H1 (cell line): ENCODE results near the gene AKAP4. TPM values are rescaled to one million over a fixed set of nuclear protein-coding genes. Genes with fewer than 3 reads are reported as not detected.

Experiments
- CTCF ChIA-PET: fragments of 300-600 bp; sonication (Branson Sonifier 250); formaldehyde crosslinking; loops from one replicate; lab custom pipeline; 2021; ENCODE audit not compliant: partially characterized antibody; lab: Charles Lee
- POLR2A ChIA-PET: fragments of 300-600 bp; sonication (Branson Sonifier 250); formaldehyde crosslinking; loops from one replicate; lab custom pipeline; 2021; ENCODE audit warnings: inconsistent platforms; ENCODE audit not compliant: partially characterized antibody; lab: Charles Lee
- DNase-seq, 2 experiments: peaks; one replicate each; pipeline versions ENCODE4 v3.0.0 to v3.0.0-alpha.2; 2010 to 2022; ENCODE audit warnings: low spot score in 2 of 2, low read depth in 1 of 2, mixed read lengths in 1 of 2
- FAIRE-seq: peaks from 2 replicates; lab custom pipeline; 2011; peaks lifted over from hg19 to GRCh38; lab: Jason Lieb, UNC
- H2AFZ ChIP-seq: 2 replicates; pipeline ENCODE4 v1.8.1; 2012; ENCODE audit warnings: low read length, inconsistent platforms
- H2AK5ac ChIP-seq: 2 replicates; pipeline ENCODE4 v1.6.1; 2013; ENCODE audit warnings: low read depth, low read length
- H2BK120ac ChIP-seq: replicated peaks from 2 replicates; pipeline ENCODE3; 2013; ENCODE audit warnings: low read depth, low read length, inconsistent platforms
- H2BK12ac ChIP-seq: 2 replicates; pipeline ENCODE4 v1.6.1; 2013; ENCODE audit warnings: low read depth, low read length
- H2BK15ac ChIP-seq: 2 replicates; pipeline ENCODE4 v1.6.1; 2013; ENCODE audit warnings: low read length
- H2BK20ac ChIP-seq: 2 replicates; pipeline ENCODE4 v1.6.1; 2013; ENCODE audit warnings: low read length
- H2BK5ac ChIP-seq: 2 replicates; pipeline ENCODE4 v1.6.1; 2013; ENCODE audit warnings: low read depth, low read length
- H3K14ac ChIP-seq: 2 replicates; pipeline ENCODE4 v1.6.1; 2013; ENCODE audit warnings: inconsistent platforms; ENCODE audit not compliant: insufficient read length
- H3K18ac ChIP-seq: 2 replicates; pipeline ENCODE4 v1.6.1; 2013; ENCODE audit warnings: low read length; ENCODE audit errors: extremely low read depth
- H3K23ac ChIP-seq: 2 replicates; pipeline ENCODE4 v1.6.1; 2013; ENCODE audit warnings: inconsistent platforms; ENCODE audit not compliant: insufficient read length
- H3K23me2 ChIP-seq: 2 replicates; pipeline ENCODE4 v1.6.1; 2013; ENCODE audit warnings: low read depth, low read length
- H3K27ac ChIP-seq: 2 replicates; pipeline ENCODE4 v1.6.1; 2011; ENCODE audit warnings: low read depth, low read length, inconsistent platforms
- H3K27me3 ChIP-seq, 4 experiments: replicated peaks in 1 of 4; 1 replicate in 1 of 4; 2 replicates in 3 of 4; pipeline versions ENCODE4 v1.6.1 to v1.8.1; 2011 to 2013; ENCODE audit warnings: low read length in 3 of 4, mild to moderate bottlenecking in 3 of 4, inconsistent platforms in 2 of 4, mixed read lengths in 2 of 4, moderate library complexity in 1 of 4; ENCODE audit not compliant: control insufficient read depth in 3 of 4, insufficient read depth in 3 of 4; ENCODE audit errors: extremely low read depth in 1 of 4
- H3K36me3 ChIP-seq, 4 experiments: 2 replicates each; pipeline versions ENCODE4 v1.6.1 to v1.8.1; 2011 to 2013; ENCODE audit warnings: mild to moderate bottlenecking in 4 of 4, low read length in 3 of 4, moderate library complexity in 2 of 4, control low read depth in 1 of 4, inconsistent platforms in 1 of 4; ENCODE audit not compliant: insufficient read depth in 4 of 4, control insufficient read depth in 2 of 4
- H3K4ac ChIP-seq: replicated peaks from 2 replicates; pipeline ENCODE3; 2013; ENCODE audit warnings: low read length, low read depth, mixed read lengths, inconsistent platforms; ENCODE audit not compliant: insufficient read length
- H3K4me1 ChIP-seq, 4 experiments: replicated peaks in 1 of 4; 1 replicate in 1 of 4; 2 replicates in 3 of 4; pipeline versions ENCODE4 v1.6.1 to v1.8.1; 2011 to 2013; ENCODE audit warnings: low read length in 3 of 4, inconsistent platforms in 2 of 4, mixed read lengths in 1 of 4; ENCODE audit not compliant: insufficient read depth in 4 of 4, control insufficient read depth in 3 of 4
- H3K4me2 ChIP-seq, 2 experiments: 2 replicates each; pipeline versions ENCODE4 v1.6.1 to v1.8.1; 2011 to 2013; ENCODE audit warnings: low read depth in 2 of 2, low read length in 2 of 2, control low read depth in 1 of 2, inconsistent platforms in 1 of 2, mild to moderate bottlenecking in 1 of 2; ENCODE audit not compliant: insufficient read depth in 1 of 2
- H3K4me3 ChIP-seq, 4 experiments: fragments of 200-600, 300-600 bp in 1 of 4; sonication (generic), shearing (Covaris generic), sonication (Bioruptor Twin) in 1 of 4; 2 replicates each; pipeline versions ENCODE4 v1.5.1 to v1.8.1; 2011 to 2016; ENCODE audit warnings: low read length in 4 of 4, low read depth in 3 of 4, control low read depth in 2 of 4, inconsistent platforms in 2 of 4, mild to moderate bottlenecking in 2 of 4, mixed read lengths in 1 of 4, moderate library complexity in 1 of 4; ENCODE audit not compliant: insufficient read depth in 2 of 4; ENCODE audit errors: extremely low read depth in 1 of 4
- H3K56ac ChIP-seq: replicated peaks from 2 replicates; pipeline ENCODE3; 2013; ENCODE audit warnings: low read depth, mild to moderate bottlenecking, mixed read lengths, low read length, inconsistent platforms; ENCODE audit not compliant: insufficient read length
- H3K79me1 ChIP-seq: 2 replicates; pipeline ENCODE4 v1.6.1; 2013; ENCODE audit warnings: low read depth, low read length, control low read depth
- H3K79me2 ChIP-seq, 2 experiments: 2 replicates each; pipeline versions ENCODE4 v1.6.1 to v1.8.1; 2012 to 2013; ENCODE audit warnings: low read length in 2 of 2, mild to moderate bottlenecking in 2 of 2, inconsistent platforms in 1 of 2; ENCODE audit not compliant: insufficient read depth in 2 of 2, control insufficient read depth in 1 of 2
- H3K9ac ChIP-seq, 4 experiments: replicated peaks in 1 of 4; 1 replicate in 1 of 4; 2 replicates in 3 of 4; pipeline versions ENCODE4 v1.6.1 to v1.8.1; 2011 to 2013; ENCODE audit warnings: low read depth in 3 of 4, low read length in 3 of 4, control low read depth in 2 of 4, mild to moderate bottlenecking in 2 of 4, moderate library complexity in 2 of 4, inconsistent platforms in 1 of 4; ENCODE audit errors: extremely low read depth in 1 of 4
- H3K9me3 ChIP-seq, 2 experiments: 2 replicates each; pipeline versions ENCODE4 v1.6.1 to v1.8.1; 2012 to 2013; ENCODE audit warnings: mild to moderate bottlenecking in 2 of 2, moderate library complexity in 2 of 2, control low read depth in 1 of 2, inconsistent platforms in 1 of 2, low read depth in 1 of 2, low read length in 1 of 2, mixed read lengths in 1 of 2; ENCODE audit not compliant: insufficient read depth in 2 of 2
- H4K20me1 ChIP-seq, 2 experiments: replicated peaks in 1 of 2; 2 replicates each; pipeline versions ENCODE3 to v1.8.1; 2011 to 2013; ENCODE audit warnings: inconsistent platforms in 2 of 2, low read length in 2 of 2, mild to moderate bottlenecking in 1 of 2; ENCODE audit not compliant: insufficient read depth in 2 of 2, control insufficient read depth in 1 of 2
- H4K5ac ChIP-seq: 2 replicates; pipeline ENCODE4 v1.6.1; 2013; ENCODE audit warnings: low read length, low read depth, mixed read lengths, inconsistent platforms; ENCODE audit not compliant: insufficient read length
- H4K8ac ChIP-seq: 2 replicates; pipeline ENCODE4 v1.8.0; 2013; ENCODE audit warnings: mild to moderate bottlenecking, moderate library complexity, low read length, inconsistent platforms; ENCODE audit not compliant: insufficient read depth; ENCODE audit errors: extremely low read depth
- H4K91ac ChIP-seq: replicated peaks from 2 replicates; pipeline ENCODE3; 2013; ENCODE audit warnings: low read length, mixed read lengths, inconsistent platforms; ENCODE audit not compliant: insufficient read length
- BCL11A ChIP-seq, 2 experiments: IDR thresholded peaks; one replicate each; pipeline ENCODE4 v1.6.1; 2011; ENCODE audit warnings: low read depth in 2 of 2, low read length in 2 of 2, mild to moderate bottlenecking in 2 of 2
- CTCF ChIP-seq, 3 experiments: IDR thresholded peaks; 1 replicate in 2 of 3; 2 replicates in 1 of 3; pipeline versions ENCODE4 v1.5.1 to v1.6.1; 2011; ENCODE audit warnings: low read length in 3 of 3, mild to moderate bottlenecking in 3 of 3, inconsistent platforms in 2 of 3, low read depth in 1 of 3, moderate library complexity in 1 of 3; ENCODE audit not compliant: insufficient read depth in 1 of 3; ENCODE audit errors: control extremely low read depth in 1 of 3
- JUND ChIP-seq: IDR thresholded peaks from 2 replicates; pipeline ENCODE4 v1.6.1; 2011; ENCODE audit warnings: mild to moderate bottlenecking, improper control_type of control experiment, low read length
- KDM5A ChIP-seq: fragments of 200-600 bp; IDR thresholded peaks from 2 replicates; pipeline ENCODE4 v1.7.1; 2012; ENCODE audit warnings: mild to moderate bottlenecking, low read length, inconsistent platforms, mixed read lengths
- SP2 ChIP-seq: IDR thresholded peaks from 2 replicates; pipeline ENCODE4 v1.6.1; 2012; ENCODE audit warnings: mild to moderate bottlenecking, low read length, inconsistent platforms
- SRF ChIP-seq: IDR thresholded peaks from 2 replicates; pipeline ENCODE4 v1.6.1; 2011; ENCODE audit warnings: mild to moderate bottlenecking, low read depth, low read length, moderate library complexity
- WGBS, 2 experiments: shearing (Covaris generic) in 1 of 2; methylation state at CpG; one replicate each; pipeline versions ENCODE4 v1.1.6 to v1.1.7; 2013 to 2015; ENCODE audit warnings: low lambda C conversion rate in 2 of 2, mixed read lengths in 2 of 2, inconsistent platforms in 1 of 2, low coverage in 1 of 2, missing lambda C conversion rate in 1 of 2; ENCODE audit not compliant: insufficient replicate concordance in 2 of 2, insufficient coverage in 1 of 2, insufficient read length in 1 of 2; ENCODE audit errors: extremely low coverage in 1 of 2, missing lambda C conversion rate in 1 of 2; 5-methylcytosine and 5-hydroxymethylcytosine counted together
- long read RNA-seq, 2 experiments: library from RNA in 1 of 2; library from capped mRNA in 1 of 2; stranded (forward); transcript quantifications; one replicate each; pipeline ENCODE4 v2.0.0, GENCODE V29; 2021; ENCODE audit warnings: inconsistent platforms in 1 of 2
- polyA minus RNA-seq, 3 experiments: library from RNA; depleted of rRNA, polyadenylated mRNA; stranded (reverse); fragments of >200 nt; gene quantifications; 1 replicate in 2 of 3; 2 replicates in 1 of 3; pipeline ENCODE4 v1.2.3, GENCODE V29; 2011
- polyA plus RNA-seq, 7 experiments: library from polyadenylated mRNA; depleted of rRNA in 3 of 7; stranded (reverse) in 5 of 7; unstranded in 2 of 7; fragments of >200 nt in 5 of 7; fragments of 200-250 nt in 2 of 7; gene quantifications; 1 replicate in 5 of 7; 2 replicates in 1 of 7; 4 replicates in 1 of 7; pipeline versions ENCODE4 v1.2.1 to v1.2.3, GENCODE V29; 2011 to 2013; ENCODE audit warnings: missing spikeins in 2 of 7, mixed read lengths in 2 of 7
- total RNA-seq: library from RNA; stranded (reverse); fragmentation: NEBNext Ultra II Directional; extraction: Animal tissue kit (Norgen Biotek cat#: 25700); gene quantifications from 2 replicates; pipeline ENCODE4 v1.2.1, GENCODE V29; 2021
- TF ChIP-seq, protein P1 (sequence below): IDR thresholded peaks from 2 replicates; pipeline ENCODE4 v1.6.1; 2012; ENCODE audit warnings: low read length, inconsistent platforms

The AKAP4 gene
- not detected in 2 replicates for total RNA-seq
- polyA plus RNA-seq (2011; rRNA removed): not detected in 2 replicates
- polyA plus RNA-seq (2011; cell fraction: cytosol; rRNA removed): not detected
- not detected for polyA plus RNA-seq (2011; cell fraction: nucleus; rRNA removed)
- polyA plus RNA-seq (2012, experiment 1 of 2): not detected in 4 replicates
- polyA plus RNA-seq (2012, experiment 2 of 2): 0.55 TPM
- polyA plus RNA-seq (2013, experiment 1 of 2): not detected
- polyA plus RNA-seq (2013, experiment 2 of 2): not detected
- polyA minus RNA-seq (2011; rRNA and poly(A)+ RNA removed): not detected in 2 replicates
- polyA minus RNA-seq (2011; cell fraction: cytosol; rRNA and poly(A)+ RNA removed): not detected
- not detected for polyA minus RNA-seq (2011; cell fraction: nucleus; rRNA and poly(A)+ RNA removed)
- long read RNA-seq, experiment 1: 0 reads
- long read RNA-seq, experiment 2: 0 reads

- Histone ChIP-seq H3K79me1 (no peaks in the 10 kb centered on the region), H2BK12ac (no peak within 1 kb of the TSS), H3K18ac (no peak within 1 kb of the TSS), H4K5ac (no peak within 1 kb of the TSS), H3K14ac (no peak within 1 kb of the TSS), H3K79me2 (no peaks in the 10 kb centered on the region), H2BK20ac (no peak within 1 kb of the TSS), H2BK5ac (no peak within 1 kb of the TSS), H4K20me1 (no peaks in the 10 kb centered on the region), H3K36me3 (no peaks in the 10 kb centered on the region), H3K4me3 (no peak within 1 kb of the TSS), H2AK5ac (no peak within 1 kb of the TSS), H3K23me2 (no peaks in the 10 kb centered on the region), H3K9ac (no peak within 1 kb of the TSS), H3K4me2 (no peak within 1 kb of the TSS), H3K27ac (no peak within 1 kb of the TSS), H2AFZ (no peak within 1 kb of the TSS), H3K4ac (no peak within 1 kb of the TSS), H4K91ac (no peak within 1 kb of the TSS), H3K9me3 (no peaks in the 10 kb centered on the region), H4K8ac (no peak within 1 kb of the TSS), H3K23ac (no peak within 1 kb of the TSS), H2BK120ac (no peak within 1 kb of the TSS), H2BK15ac (no peak within 1 kb of the TSS), H3K56ac (no peak within 1 kb of the TSS), H3K4me1 (peaks cover 0 to 4% (median 1%) of the 10 kb centered on the region in 4 experiments; a peak in 4 of 7 replicates), H3K27me3 (no peaks in the 10 kb centered on the region)
- 100% methylated on average over 1 of the region's 1 CpG; no CpG with 5 or more reads in 1 of the 2 experiments for WGBS, 2 experiments
- ChIA-PET CTCF (interaction anchor here (0.7 to 2.0 kb wide), 3 partner anchors 9 to 418 kb away, joined by 3 to 15 read pairs (median 3); no protein-coding TSS in a partner anchor), POLR2A (no interaction called here)
- FAIRE-seq (no peak), DNase-seq (no peak)
- TF ChIP-seq BCL11A (IDR thresholded peaks at IDR 0.05; ENCODE audit: low read depth in 2 of 2, low read length in 2 of 2) (no peak), SP2 (no peak), JUND (no peak), KDM5A (no peak), SRF (no peak), CTCF (IDR thresholded peaks at IDR 0.05; ENCODE audit: control extremely low read depth in 1 of 3, insufficient read depth in 1 of 3, low read depth in 1 of 3, low read length in 3 of 3) (no peak)
- TF ChIP-seq, protein P1, sequence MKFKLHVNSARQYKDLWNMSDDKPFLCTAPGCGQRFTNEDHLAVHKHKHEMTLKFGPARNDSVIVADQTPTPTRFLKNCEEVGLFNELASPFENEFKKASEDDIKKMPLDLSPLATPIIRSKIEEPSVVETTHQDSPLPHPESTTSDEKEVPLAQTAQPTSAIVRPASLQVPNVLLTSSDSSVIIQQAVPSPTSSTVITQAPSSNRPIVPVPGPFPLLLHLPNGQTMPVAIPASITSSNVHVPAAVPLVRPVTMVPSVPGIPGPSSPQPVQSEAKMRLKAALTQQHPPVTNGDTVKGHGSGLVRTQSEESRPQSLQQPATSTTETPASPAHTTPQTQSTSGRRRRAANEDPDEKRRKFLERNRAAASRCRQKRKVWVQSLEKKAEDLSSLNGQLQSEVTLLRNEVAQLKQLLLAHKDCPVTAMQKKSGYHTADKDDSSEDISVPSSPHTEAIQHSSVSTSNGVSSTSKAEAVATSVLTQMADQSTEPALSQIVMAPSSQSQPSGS: no peak
These were observed at the start of gene AKAP4 for GRCh38 chrX:50200907-50201306. Gene AKAP4 (minus strand): TSS chrX:50201007. CDS start chrX:50200889, 118 bp downstream.
